ENCODE measurements around the gene MKX.

DNA sequence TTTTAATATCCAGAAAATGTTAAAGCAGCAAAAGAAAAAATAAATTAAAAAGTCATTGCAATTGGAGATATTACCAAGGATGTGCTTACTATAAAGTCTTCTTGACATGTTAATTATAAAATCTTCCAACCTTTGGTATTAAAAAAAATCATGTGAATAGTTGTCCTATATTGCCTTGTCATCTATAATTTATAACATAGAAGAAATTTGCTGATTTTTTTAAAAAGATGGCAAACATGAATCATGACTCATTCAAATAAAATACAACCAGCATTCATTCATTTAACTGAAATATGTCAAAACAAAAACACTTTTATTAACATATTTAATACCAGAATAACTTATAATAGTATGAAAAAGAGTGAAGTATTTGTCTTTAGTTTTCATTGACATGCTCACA lies 72.6 kb downstream of the MKX start:
- TF ChIP-seq CTCF (IDR thresholded peaks at IDR 0.05), result no peak
- no peak for TF ChIP-seq POLR2AphosphoS5 (IDR thresholded peaks at IDR 0.05; ENCODE audit: low read depth, low read length)
- TF ChIP-seq REST (IDR thresholded peaks at IDR 0.05; ENCODE audit: insufficient read depth in 1 of 2, low read depth in 2 of 2, low read length in 1 of 2), result no peak
- no peak for TF ChIP-seq TCF7L2 (IDR thresholded peaks at IDR 0.05; ENCODE audit: low read depth, low read length)
- no peak for TF ChIP-seq SIN3A (IDR thresholded peaks at IDR 0.05; ENCODE audit: borderline replicate concordance, insufficient read depth, low read depth, low read length)

All from Panc1 (cell line).